H7 (cell line): Measurements from ENCODE around the gene ZNF804A. TPM values are rescaled to one million over a fixed set of nuclear protein-coding genes. Genes with fewer than 3 reads are reported as not detected.
"Not testable (repeated sequence)": the region's sequence is repeated elsewhere in the genome, so short reads cannot be mapped to it uniquely, and the experiment has no call there.

Source experiments
- DNase-seq: peaks from one replicate; pipeline ENCODE4 v3.0.0; 2012
- H3K27me3 ChIP-seq: 2 replicates; pipeline ENCODE4 v1.6.0; 2011; ENCODE audit warnings: mild to moderate bottlenecking, low read length; ENCODE audit not compliant: control insufficient read depth, insufficient read depth
- H3K36me3 ChIP-seq: replicated peaks from 2 replicates; pipeline ENCODE4 v1.5.1; 2011; ENCODE audit warnings: low read length; ENCODE audit not compliant: control insufficient read depth, insufficient read depth
- H3K4me3 ChIP-seq: 2 replicates; pipeline ENCODE4 v1.5.1; 2011; ENCODE audit warnings: low read depth, mild to moderate bottlenecking, control low read depth, low read length, moderate library complexity; ENCODE audit not compliant: insufficient read depth
- total RNA-seq: library from RNA; depleted of rRNA; stranded (reverse); fragments of >200 nt; shearing (Covaris generic); gene quantifications from 2 replicates; pipeline ENCODE4 v1.2.3, GENCODE V29; 2014

ZNF804A gene
- total RNA-seq, 1 experiment from 2014 or later: 0.48 TPM

DNA sequence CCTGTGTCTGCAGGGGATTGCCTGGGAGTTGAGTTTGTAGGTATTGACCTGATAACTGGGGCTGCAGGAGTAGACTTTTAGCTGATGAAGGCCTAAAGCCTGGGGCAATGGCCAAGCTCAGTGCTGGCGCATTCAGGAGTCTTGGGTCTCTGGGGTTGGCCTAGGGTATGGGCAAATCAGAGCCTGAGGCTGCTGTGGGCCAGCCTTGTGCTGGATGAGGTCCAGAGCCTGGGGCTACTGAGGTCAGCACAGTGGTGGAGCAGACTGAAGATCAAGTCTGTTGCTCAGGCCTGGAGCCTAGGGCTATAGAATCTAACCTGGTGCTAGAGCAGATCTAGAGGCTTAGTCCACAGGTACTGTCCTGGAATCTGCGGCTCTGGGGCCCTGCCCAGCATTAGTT is 262.4 kb downstream of the ZNF804A start:
- Histone ChIP-seq H3K4me3 (no peak overlapping the region), H3K27me3 (no peaks in the 10 kb centered on the region), H3K36me3 (no peaks in the 10 kb centered on the region)
- no peak for DNase-seq

DNA sequence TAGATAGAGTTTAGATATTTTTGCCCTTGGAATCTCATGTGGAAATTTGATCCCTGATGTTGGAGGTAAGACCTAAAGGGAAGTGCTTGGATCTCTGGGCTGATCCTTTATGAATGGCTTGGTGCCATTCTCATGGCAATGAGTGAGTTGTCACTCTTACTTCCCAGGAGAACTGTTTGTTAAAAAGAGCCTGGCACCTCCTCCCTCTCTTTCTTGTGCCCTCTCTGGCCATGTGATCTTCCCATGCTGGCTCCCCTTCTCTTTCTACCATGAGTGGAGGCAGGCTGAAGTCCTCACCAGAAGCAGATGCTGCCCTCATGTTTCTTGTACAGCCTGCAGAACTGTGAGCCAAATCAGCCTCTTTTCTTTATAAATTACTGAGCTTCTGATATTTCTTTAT is 276.9 kb downstream of the ZNF804A start:
- Histone ChIP-seq H3K36me3 (no peaks in the 10 kb centered on the region), H3K4me3 (no peak overlapping the region), H3K27me3 (no peaks in the 10 kb centered on the region)
- DNase-seq: no peak

DNA sequence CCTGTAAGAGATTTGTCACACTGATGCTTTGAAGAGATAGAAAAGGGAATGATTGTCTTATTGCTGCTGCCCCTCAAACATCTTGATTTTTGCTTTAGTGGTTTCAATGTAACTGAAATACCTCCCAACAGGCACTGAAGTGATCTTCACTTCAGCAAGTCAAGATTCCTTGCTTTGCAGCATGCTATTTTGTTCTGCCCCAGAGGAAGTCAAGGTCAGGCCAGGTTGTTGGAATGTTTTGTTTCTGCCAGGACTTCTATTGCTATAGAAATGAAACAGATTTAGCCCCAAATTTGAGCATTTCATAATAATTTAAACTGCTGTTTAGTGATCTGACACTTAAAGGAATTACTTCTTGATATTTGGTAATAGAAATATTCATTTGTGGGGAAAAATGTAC is 277.6 kb downstream of the ZNF804A start:
- no peak for DNase-seq
- Histone ChIP-seq H3K4me3 (no peak overlapping the region), H3K36me3 (no peaks in the 10 kb centered on the region), H3K27me3 (no peaks in the 10 kb centered on the region)

DNA sequence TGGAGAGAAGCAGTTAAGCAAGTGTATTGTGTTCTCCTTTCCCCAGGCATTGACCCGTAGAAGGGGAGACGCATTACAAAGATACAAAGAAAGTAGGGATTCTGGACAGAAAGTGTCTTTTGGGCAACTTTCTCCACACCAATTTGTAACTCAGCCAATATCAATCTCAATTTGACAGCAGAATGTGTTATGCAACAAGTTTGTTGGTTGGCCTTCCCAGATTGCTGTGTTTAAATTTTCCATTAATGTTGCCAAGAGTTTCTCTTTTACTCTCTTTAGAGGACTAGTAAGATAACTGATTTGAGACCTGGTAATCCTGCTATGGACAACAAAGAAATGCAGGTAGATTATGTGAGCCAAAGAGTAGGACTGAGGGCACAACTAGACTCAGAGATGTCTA is 279.6 kb downstream of the ZNF804A start:
- Histone ChIP-seq H3K27me3 (no peaks in the 10 kb centered on the region), H3K36me3 (no peaks in the 10 kb centered on the region), H3K4me3 (no peak overlapping the region)
- DNase-seq: no peak

DNA sequence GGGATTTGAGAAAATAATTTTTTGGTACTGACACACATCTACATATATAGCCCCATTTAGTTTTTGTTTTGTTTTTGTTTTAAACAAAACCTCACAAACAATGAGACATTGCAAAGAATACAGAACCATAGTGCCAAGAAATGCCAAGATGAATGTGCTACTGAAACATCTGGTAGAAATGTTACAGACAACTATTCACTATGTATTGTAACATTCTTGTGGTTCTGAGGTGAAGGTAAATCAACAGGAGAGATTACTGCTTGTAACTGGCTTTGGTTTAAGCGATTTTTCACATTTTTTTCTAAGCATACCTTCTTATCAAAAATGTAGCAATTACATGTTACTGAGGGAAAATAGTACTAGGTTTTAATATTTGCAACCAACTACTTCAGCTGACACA is 281.3 kb downstream of the ZNF804A start:
- no peak for DNase-seq
- H3K36me3 ChIP-seq: no peaks in the 10 kb centered on the region
- H3K27me3 ChIP-seq: no peaks in the 10 kb centered on the region
- no peak overlapping the region for H3K4me3 ChIP-seq

DNA sequence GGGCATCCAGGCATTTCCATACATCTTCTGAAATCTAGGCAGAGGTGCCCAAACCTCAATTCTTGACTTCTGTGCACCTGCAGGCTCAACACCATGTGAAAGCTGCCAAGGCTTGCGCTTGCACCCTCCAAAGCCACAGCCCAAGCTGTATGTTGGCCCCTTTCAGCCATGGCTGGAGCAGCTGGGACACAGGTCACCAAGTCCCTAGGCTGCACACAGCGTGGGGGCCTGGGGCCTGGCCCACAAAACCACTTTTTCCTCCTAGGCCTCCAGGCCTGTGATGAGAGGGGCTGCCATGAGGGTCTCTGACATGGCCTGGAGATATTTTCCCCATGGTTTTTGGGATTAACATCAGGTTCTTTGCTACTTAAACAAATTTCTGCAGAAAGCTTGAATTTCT is 288.3 kb downstream of the ZNF804A start:
- DNase-seq, H3K4me3 ChIP-seq, H3K36me3 ChIP-seq, H3K27me3 ChIP-seq: not testable (repeated sequence)

DNA sequence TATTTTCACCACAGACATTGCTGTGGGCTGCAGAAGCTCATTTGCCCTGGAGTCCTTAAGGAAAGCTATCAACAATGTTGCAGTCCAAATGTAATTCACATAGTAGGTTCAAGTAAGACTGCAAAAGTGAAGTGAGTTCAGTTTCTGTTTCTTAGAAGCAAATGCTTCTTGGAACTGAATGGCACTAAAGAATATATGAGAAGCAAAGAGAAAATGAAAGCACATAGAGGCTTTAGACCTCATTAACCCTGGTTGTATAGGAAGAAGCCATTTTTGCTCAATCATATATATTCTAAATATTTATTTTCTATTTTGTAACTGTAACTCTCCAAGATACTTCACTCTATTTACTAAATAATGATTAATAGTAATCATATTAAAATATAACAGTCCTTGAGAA is 292.0 kb downstream of the ZNF804A start:
- no peak for DNase-seq
- no peaks in the 10 kb centered on the region for H3K27me3 ChIP-seq
- H3K4me3 ChIP-seq: no peak overlapping the region

DNA sequence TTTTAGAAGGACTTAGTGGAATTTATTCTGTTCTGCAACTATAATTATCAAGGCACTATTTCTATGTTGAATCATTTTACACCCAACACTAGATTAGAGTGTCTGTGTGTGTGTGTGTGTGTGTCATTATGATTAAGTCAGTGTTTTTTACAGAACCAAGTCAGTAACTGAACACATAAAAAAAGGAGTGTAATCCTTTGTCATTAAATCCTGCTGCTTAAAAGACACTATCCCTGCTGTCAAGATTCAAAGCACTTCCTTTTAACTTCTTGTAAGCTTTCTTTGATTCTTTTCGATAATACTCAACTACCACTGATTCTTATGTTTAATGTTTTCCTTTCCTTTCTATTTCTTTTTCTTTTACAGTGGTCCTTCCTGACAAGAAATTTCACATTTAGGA is 306.7 kb downstream of the ZNF804A start:
- Histone ChIP-seq H3K27me3 (no peaks in the 10 kb centered on the region), H3K36me3 (no peaks in the 10 kb centered on the region)
- no peak for DNase-seq

More for the DNA sequence above, 292.0 kb downstream of the ZNF804A start:
- H3K36me3 ChIP-seq: no peaks in the 10 kb centered on the region

DNA sequence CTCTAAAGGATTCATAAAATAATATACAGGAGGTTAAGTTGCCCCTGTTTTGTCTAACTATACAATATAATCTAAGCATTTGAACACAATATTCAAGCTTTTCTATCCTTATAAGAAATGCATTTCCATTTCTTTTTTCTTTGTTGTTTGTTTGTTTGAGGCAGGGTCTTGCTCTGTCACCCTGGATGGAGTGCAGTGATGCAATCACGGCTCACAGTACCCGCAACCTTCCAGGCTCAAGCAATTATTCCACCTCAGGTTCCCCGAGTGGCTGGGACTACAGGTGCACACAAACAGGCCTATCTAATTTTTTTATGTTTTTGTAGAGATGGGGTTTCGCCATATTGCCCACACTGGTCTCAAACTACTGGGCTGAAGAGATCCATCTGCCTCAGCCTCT is 307.8 kb downstream of the ZNF804A start:
- no peaks in the 10 kb centered on the region for H3K27me3 ChIP-seq
- H3K4me3 ChIP-seq: no peak overlapping the region
- H3K36me3 ChIP-seq: no peaks in the 10 kb centered on the region
- DNase-seq: no peak

More for the DNA sequence above, 306.7 kb downstream of the ZNF804A start:
- no peak overlapping the region for H3K4me3 ChIP-seq

DNA sequence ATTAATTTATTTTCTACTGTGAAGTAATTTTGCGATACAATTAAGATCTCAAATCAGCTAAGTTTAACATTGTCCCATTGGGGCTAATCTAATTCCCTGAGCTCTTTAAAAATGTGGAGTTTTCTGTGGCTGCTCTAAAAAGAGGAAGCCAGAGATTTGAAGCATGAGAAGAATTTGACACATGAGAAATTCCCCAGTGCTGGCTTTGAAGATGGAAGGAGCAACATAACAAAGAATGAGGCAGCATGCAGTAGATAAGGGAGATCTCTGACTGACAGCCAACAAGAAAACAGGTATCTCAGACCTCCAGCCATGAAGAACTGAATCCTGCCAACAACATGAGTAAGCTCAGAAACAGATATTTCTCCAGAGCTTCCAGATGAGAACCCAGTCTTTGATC is 308.4 kb downstream of the ZNF804A start:
- H3K4me3 ChIP-seq: no peak overlapping the region
- no peaks in the 10 kb centered on the region for H3K27me3 ChIP-seq
- DNase-seq: no peak

DNA sequence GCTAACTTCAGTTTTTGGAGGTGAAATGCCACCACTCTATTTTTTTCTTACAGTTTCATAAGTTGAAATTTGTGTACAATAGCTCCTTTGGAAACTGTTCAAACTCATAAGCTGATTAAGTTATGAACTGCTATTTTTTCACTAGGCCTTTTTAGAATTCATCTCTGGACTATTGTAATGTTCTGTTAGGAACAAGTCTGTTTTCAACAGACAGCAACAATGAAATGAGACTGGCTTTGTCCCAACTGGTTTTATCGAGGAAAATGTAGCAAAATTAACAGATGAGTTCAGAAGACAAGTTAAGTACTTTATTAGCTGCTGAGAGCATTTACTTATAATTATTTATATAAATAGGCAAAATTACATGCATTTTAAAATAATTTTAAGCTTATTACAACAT is 310.6 kb downstream of the ZNF804A start:
- Histone ChIP-seq H3K4me3 (no peak overlapping the region), H3K36me3 (no peaks in the 10 kb centered on the region), H3K27me3 (no peaks in the 10 kb centered on the region)
- DNase-seq: no peak

More for the DNA sequence above, 308.4 kb downstream of the ZNF804A start:
- no peaks in the 10 kb centered on the region for H3K36me3 ChIP-seq

DNA sequence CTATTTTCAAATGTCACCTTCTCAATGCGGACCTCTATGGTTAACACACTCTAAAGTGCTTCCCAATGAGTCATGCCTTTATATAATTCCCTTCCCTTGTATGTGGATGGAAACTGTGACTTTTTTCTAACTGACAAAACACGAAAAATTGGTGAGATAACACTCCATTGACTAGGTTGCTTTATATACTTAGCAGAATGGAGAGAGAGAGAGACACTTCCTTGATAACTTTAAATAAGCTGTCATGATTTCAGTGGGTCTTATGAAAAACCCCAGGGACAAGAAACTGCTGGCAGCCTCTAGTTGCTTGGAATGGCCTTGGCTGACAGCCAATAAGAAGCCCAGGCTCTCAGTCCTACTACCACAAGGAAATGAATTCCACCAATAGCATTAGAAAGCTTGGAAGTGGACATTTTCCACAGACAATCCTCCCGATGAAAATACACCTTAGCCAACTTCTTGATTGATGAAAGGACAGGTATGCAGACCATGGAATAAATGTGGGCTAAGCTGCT is 322.2 kb downstream of the ZNF804A start:
- no peak for DNase-seq
- Histone ChIP-seq H3K36me3 (no peaks in the 10 kb centered on the region), H3K4me3 (no peak overlapping the region), H3K27me3 (no peaks in the 10 kb centered on the region)

DNA sequence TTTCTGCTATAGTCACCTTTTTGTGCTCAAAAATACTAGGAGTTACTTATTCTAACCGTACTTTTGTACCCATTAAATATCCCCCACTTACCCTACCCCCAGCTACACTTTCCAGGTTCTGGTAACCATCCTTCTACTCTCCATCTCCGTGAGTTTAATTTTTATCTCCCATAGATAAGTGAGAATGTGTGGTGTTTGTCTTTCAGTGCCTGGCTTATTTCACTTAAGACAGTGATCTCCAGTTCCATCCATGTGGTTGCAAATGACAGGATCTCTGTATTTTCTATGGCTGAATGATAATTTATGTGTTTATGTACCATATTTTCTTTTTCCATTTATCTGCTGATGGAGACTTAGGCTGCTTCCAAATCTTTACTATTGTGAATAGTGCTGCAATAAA is 323.3 kb downstream of the ZNF804A start:
- no peak for DNase-seq
- H3K4me3 ChIP-seq: no peak overlapping the region

DNA sequence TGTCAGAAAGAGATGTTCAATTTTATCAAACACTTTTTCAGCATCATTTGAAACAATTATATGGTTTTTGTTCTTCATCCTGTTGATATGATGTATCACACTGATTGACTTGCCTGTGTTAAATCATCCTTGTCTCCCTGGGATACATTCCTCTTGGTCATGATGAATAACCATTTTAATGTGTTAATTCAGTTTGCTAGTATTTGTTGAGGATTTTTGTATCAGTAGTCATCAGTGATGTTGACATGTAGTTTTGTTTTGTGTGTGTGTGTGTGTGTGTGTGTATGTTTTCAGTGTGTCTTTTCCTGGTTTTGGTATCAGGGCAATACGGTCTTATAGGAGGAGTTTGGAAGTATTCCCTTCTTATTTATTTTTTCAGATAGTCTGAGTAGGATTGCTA is 325.4 kb downstream of the ZNF804A start:
- no peak for DNase-seq
- no peak overlapping the region for H3K4me3 ChIP-seq
- H3K36me3 ChIP-seq: no peaks in the 10 kb centered on the region
- no peaks in the 10 kb centered on the region for H3K27me3 ChIP-seq

More for the DNA sequence above, 323.3 kb downstream of the ZNF804A start:
- no peaks in the 10 kb centered on the region for H3K27me3 ChIP-seq
- H3K36me3 ChIP-seq: no peaks in the 10 kb centered on the region

DNA sequence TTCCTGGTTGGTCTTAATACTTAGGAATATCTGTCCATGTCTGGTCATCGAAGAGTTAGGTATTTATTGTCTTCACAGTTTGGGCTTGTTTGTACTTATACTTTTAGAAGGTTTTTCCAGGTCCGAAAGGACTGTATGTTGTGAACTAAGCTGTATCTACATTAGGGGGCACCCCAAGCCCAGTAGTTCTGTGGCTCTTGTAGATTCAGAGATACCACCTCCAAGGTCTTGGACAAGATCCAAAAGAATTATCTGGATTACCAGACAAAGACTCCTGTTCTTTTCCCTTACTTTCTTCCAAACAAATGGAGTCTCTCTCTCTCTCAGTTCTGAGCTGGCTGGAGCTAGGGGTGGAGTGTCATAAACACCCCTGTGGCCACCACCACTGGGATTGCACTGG is 328.7 kb downstream of the ZNF804A start:
- Histone ChIP-seq H3K36me3 (no peaks in the 10 kb centered on the region), H3K27me3 (no peaks in the 10 kb centered on the region), H3K4me3 (no peak overlapping the region)
- no peak for DNase-seq

DNA sequence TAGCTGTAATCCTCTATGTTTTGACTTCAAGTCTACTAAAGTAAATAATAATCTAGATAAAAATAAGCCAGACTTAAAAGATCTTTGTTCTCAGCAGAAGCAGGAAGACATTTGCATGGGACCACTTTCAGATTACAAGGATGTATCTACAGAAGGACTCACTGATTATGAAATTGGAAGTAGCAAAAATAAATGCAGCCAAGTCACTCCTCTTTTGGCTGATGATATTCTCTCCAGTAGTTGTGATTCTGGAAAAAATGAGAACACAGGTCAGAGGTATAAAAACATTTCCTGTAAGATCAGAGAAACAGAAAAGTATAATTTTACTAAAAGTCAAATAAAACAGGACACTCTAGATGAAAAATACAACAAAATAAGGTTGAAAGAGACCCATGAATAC is 338.4 kb downstream of the ZNF804A start:
- Histone ChIP-seq H3K4me3 (no peak overlapping the region), H3K36me3 (no peaks in the 10 kb centered on the region), H3K27me3 (no peaks in the 10 kb centered on the region)
- DNase-seq: no peak
